Measurements from ENCODE around the gene CAMTA1.

- TF ChIP-seq, protein P1, sequence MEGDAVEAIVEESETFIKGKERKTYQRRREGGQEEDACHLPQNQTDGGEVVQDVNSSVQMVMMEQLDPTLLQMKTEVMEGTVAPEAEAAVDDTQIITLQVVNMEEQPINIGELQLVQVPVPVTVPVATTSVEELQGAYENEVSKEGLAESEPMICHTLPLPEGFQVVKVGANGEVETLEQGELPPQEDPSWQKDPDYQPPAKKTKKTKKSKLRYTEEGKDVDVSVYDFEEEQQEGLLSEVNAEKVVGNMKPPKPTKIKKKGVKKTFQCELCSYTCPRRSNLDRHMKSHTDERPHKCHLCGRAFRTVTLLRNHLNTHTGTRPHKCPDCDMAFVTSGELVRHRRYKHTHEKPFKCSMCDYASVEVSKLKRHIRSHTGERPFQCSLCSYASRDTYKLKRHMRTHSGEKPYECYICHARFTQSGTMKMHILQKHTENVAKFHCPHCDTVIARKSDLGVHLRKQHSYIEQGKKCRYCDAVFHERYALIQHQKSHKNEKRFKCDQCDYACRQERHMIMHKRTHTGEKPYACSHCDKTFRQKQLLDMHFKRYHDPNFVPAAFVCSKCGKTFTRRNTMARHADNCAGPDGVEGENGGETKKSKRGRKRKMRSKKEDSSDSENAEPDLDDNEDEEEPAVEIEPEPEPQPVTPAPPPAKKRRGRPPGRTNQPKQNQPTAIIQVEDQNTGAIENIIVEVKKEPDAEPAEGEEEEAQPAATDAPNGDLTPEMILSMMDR (IDR thresholded peaks at IDR 0.05; ENCODE audit: insufficient read depth, low read length, poor library complexity, severe bottlenecking) = no peak
- TF ChIP-seq EZH2phosphoT487 (conservative IDR thresholded peaks at IDR 0.05; ENCODE audit: low read length) = no peak
Observed at GRCh38 chr1:6965083-6965934, 180.1 kb downstream of the CAMTA1 start.

Data from SU-DHL-6 (cell line).